Diencephalon (tissue), 1 donor: ENCODE data around the gene COPB1. TPM values are rescaled to one million over a fixed set of nuclear protein-coding genes. Genes with fewer than 3 reads are reported as not detected.

Experiments
- small RNA-seq: library from RNA; depleted of rRNA; stranded (forward); fragments of <200 nt; gene quantifications from one replicate; pipeline ENCODE3, GENCODE V24; 2014
- total RNA-seq: library from RNA; depleted of rRNA; stranded (reverse); fragments of >200 nt; gene quantifications from one replicate; pipeline ENCODE4 v1.2.3, GENCODE V29; 2014

The COPB1 gene
- total RNA-seq, result 137 TPM

GRCh38 chr11:14499560-14500180 is at the start of gene COPB1:
TSS of gene COPB1 (minus strand) at chr11:14499811. CDS start at chr11:14498928, 883 bp downstream.

DNA sequence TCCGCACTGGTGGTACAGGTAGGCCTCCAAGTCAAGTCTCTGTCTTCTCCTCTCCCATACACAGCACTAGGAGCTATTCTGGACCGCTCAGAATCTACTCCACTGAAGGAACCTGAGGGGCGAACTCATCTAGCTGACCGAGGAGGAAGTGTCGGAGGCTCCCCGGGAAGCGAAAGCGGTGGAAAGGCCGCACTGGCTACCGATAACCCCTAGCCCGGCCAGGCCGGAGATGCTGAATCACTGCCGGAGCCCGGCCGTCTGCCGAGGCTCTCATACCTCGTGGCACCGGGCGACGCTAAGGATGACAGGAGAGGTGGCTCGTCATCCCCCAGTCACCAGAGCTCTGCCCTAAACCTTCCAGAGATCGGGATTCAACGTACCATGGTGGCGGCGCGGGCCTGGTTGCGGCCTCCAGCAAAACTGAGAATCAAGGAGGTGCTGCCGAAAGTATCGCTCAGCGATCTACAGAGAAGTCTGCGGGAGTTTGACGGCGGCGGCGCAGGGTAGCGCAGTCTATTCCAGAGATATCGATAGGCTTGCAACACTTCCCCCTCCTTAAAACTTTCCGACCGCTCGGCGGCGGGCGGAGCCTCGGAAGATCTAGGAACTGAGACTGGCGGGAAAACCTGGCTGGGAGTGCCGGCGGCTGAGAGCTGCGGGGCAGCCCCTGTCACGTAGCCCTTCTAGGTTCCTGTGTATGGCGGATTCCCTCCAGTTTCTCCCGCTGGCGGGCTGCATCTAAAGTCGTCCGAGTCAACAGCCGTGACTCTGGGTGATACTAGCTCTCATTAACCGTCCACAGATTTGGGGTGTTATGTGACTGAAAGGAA is 20.5 kb upstream of the COPB1 start, which contains the start of gene PSMA1:
Gene PSMA1, minus strand, starts transcription at position 470 of the 830 bp plus-strand sequence. Its CDS starts 87 bp downstream, at position 383.

Small RNAs within 50 kb of the gene (small RNA-seq; reads per million reads assigned to genes)
- not detected for gene RNU7-49P

Other genes starting within 250 kb of the COPB1 start
- gene RRAS2, start 140.6 kb downstream of the COPB1 start, total RNA-seq, result 51.9 TPM
- gene PSMA1, start 20.6 kb upstream of the COPB1 start, total RNA-seq, result 133 TPM
- 18.7 TPM for gene PDE3B, start 144.0 kb upstream of the COPB1 start, total RNA-seq